Fibroblast of the aortic adventitia (primary cell): Measurements from ENCODE around the gene NSUN4. TPM values are rescaled to one million over a fixed set of nuclear protein-coding genes. Genes with fewer than 3 reads are reported as not detected.

Source experiments
- DNase-seq: peaks from one replicate; pipeline ENCODE4 v3.0.0-alpha.2; 2010; ENCODE audit warnings: low read depth
- H3K4me3 ChIP-seq: 2 replicates; pipeline ENCODE4 v1.5.1; 2011; ENCODE audit warnings: low read depth, mild to moderate bottlenecking, control low read depth, low read length, moderate library complexity
- CTCF ChIP-seq: IDR thresholded peaks from 2 replicates; pipeline ENCODE4 v1.5.1; 2011; ENCODE audit warnings: mild to moderate bottlenecking, low read length, control low read depth, inconsistent platforms; ENCODE audit not compliant: insufficient read depth
- total RNA-seq: library from RNA; depleted of rRNA; stranded (reverse); fragments of >200 nt; gene quantifications from 2 replicates; pipeline ENCODE4 v1.2.3, GENCODE V29; 2012; ENCODE audit warnings: low replicate concordance

The NSUN4 gene
- total RNA-seq: 15.9 and 20.6 TPM in 2 replicates

DNA sequence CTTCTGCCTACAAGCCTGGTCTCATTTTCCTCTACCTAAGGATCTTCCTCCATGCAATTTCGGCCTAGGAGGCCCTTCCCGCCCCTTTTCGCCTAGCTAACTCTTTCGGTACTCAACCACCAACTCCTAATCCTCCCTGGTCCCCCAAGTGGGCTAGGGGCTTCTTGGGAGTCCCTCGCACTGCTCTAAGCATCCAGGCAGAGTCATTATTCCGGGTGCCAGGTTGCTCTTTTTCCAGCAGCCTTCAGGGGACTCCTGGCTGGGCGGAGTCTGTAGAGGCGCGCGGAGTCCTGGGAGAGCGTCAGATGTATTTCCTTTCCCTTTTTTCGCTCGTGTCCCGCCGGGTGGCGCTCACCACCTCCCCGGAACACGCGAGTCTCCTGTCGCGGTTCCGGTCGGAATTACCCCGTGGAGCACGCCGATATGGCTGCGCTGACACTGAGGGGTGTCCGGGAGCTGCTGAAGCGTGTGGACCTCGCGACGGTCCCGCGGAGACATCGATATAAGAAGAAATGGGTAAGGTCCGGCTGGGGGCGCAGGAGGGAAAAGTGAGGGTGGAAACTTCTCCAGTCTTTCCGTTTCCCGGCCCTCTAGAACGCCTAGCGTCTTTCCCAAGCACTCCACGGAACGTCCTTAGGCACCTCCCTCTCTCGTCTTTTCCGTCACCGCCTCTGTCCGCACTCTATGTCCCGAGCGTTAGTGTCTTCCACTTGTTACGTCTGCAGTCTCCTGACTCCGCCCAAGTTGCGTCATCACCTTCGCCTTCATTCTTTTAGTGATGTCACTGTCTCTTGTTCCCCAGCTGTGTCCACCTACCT, at the start of gene NSUN4:
TSS of gene NSUN4 (plus strand) at position 404 of the 818 bp plus-strand sequence. CDS start at position 424, 20 bp downstream.
- TF ChIP-seq CTCF: peak; percentile 57
- H3K4me3 ChIP-seq: peak within 1 kb of the TSS; percentile 89
- DNase-seq: peak; percentile 96

- H3K4me3 ChIP-seq: no peak overlapping the region
- TF ChIP-seq CTCF: no peak
- no peak for DNase-seq
Measured at GRCh38 chr1:46295306-46295705, 45.3 kb upstream of the NSUN4 start.

DNA sequence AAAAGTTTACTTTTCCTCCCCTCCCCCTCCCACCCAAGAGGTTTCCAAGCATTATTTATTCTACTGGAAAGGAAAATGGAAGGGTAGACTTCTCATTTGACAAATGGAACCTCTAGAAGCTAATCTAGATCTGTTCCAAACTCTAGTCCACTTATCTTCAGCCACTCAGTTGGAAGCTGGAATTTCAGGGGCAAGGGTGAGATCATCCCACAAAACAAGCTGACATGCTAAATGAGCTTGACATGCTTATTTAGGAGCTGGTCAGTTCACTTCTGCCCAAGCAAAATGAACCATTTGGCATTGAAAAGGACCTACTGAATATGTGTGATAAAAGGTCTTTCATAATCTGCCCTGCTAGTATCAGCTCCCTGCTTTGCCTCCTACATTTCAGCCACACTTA, 42.2 kb upstream of the NSUN4 start:
- no peak overlapping the region for H3K4me3 ChIP-seq
- no peak for DNase-seq
- TF ChIP-seq CTCF: no peak

GRCh38 chr1:46300673-46301405, 39.8 kb upstream of the NSUN4 start:
- DNase-seq: peak; percentile 63
- H3K4me3 ChIP-seq: peak overlapping the region; percentile 82
- no peak for TF ChIP-seq CTCF

DNA sequence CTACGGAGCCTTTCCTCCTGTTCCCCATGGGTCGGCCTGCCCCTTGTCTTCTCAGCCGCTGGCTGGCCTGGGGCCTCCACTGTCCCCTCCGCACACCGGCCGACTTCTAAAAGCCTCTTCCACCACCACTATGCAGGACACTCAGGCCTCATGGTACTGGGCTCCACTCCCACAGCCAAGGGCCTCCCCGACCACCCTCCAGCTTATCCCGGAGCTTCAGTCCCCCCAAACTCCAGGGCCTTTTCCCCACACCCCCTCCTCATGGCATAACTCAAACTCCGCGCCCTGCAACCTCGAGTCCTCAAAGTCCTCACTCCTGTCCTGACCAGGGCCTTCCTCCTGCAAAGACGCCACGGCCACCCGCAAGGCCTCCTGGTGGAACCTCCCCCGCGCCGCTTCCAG, 39.2 kb upstream of the NSUN4 start:
- peak overlapping the region; percentile 82 for H3K4me3 ChIP-seq
- no peak for DNase-seq
- no peak for TF ChIP-seq CTCF

DNA sequence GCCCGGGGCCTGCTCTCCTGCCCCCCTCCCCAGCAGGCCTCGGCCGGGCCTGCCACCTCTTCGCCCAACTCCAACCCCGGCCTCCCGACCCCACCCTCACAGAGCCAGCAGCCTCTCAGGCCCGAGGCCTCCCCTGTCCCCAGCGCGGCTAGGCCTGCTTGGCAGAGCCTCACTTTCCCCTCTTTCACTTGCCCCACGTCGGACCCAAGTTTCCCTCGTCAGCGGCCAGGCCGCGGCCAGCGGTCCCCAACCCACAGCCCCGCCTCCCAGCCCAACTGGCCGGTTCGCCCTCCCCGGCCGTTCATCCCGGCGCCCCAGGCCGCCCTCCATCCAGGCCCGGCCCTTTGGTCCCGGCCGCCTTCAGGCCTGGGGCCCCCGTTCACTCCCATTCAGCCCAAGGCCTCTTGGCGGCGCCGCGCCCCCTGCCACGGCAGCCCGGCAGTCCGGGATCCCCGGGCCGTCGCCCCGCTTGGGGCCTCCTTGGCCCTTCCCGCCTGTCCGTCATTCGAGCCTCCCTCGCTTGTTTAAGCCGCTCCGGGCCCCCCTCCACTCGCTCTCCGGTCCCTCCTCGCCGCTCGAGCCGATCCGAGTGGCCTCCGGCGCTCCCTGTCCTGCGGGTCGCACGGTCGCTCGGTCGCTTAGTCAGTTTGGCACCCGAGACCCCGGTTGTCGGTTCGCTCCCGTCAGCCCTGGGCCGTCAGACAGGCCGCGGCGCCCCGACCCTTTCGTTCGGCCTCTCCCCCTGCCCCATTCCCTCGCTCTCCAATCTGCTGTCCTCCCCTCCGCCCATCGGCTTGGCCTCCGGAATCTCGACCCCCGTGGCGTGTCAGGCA, 38.6 kb upstream of the NSUN4 start:
- peak; percentile 56 for DNase-seq
- no peak for TF ChIP-seq CTCF
- H3K4me3 ChIP-seq: peak overlapping the region; percentile 82
